ENCODE measurements around the gene MGP. TPM values are rescaled to one million over a fixed set of nuclear protein-coding genes. Genes with fewer than 3 reads are reported as not detected.

MGP gene
- polyA plus RNA-seq, 1 donor from 2014 or later = 0.90 TPM

- H2AFZ ChIP-seq (ENCODE audit: low read depth, low read length) = no peak overlapping the region
- no peak overlapping the region for H3K4me2 ChIP-seq (ENCODE audit: low read length)
These were observed 16.8 kb upstream of the MGP start for GRCh38 chr12:14902465-14902864.

GRCh38 chr12:14901228-14901562 is 15.5 kb upstream of the MGP start:
- Histone ChIP-seq H3F3A (ENCODE audit: insufficient read depth, low read length, poor library complexity, severe bottlenecking) (no peaks in the 10 kb centered on the region), H3K9ac (ENCODE audit: low read length) (no peak overlapping the region), H3K9me3 (ENCODE audit: low read length) (no peaks in the 10 kb centered on the region), H4K20me1 (ENCODE audit: insufficient read depth) (no peaks in the 10 kb centered on the region), H3K36me3 (ENCODE audit: insufficient read depth, low read length) (no peaks in the 10 kb centered on the region), H3K9me2 (ENCODE audit: insufficient read depth, low read length) (no peaks in the 10 kb centered on the region), H3K27me3 (ENCODE audit: insufficient read depth, low read depth, low read length) (no peaks in the 10 kb centered on the region), H3K4me3 (ENCODE audit: low read length) (no peak overlapping the region), H3K79me2 (replicated peaks; ENCODE audit: insufficient read depth, low read length) (no peaks in the 10 kb centered on the region), H3K4me2 (ENCODE audit: low read length) (no peak overlapping the region), H2AFZ (ENCODE audit: low read depth, low read length) (no peak overlapping the region), H3K27ac (ENCODE audit: low read length) (no peak overlapping the region)
- no peak for TF ChIP-seq SMC3 (conservative IDR thresholded peaks at IDR 0.05; ENCODE audit: poor library complexity)
- no peak for TF ChIP-seq RAD21 (conservative IDR thresholded peaks at IDR 0.05)
- TF ChIP-seq EP300 (conservative IDR thresholded peaks at IDR 0.05; ENCODE audit: poor library complexity, severe bottlenecking) = no peak
- TF ChIP-seq POLR2AphosphoS5 (IDR thresholded peaks at IDR 0.05) = no peak
- no peak for TF ChIP-seq REST (IDR thresholded peaks at IDR 0.05; ENCODE audit: borderline replicate concordance)
- TF ChIP-seq EZH2 (IDR thresholded peaks at IDR 0.05; ENCODE audit: borderline replicate concordance, insufficient read depth, low read length, poor library complexity, severe bottlenecking) = no peak
- no peak for TF ChIP-seq CTCF (IDR thresholded peaks at IDR 0.05; ENCODE audit: poor library complexity, severe bottlenecking)

More at GRCh38 chr12:14902465-14902864, 16.8 kb upstream of the MGP start:
- Histone ChIP-seq H3F3A (ENCODE audit: insufficient read depth, low read length, poor library complexity, severe bottlenecking) (no peaks in the 10 kb centered on the region), H3K79me2 (replicated peaks; ENCODE audit: insufficient read depth, low read length) (no peaks in the 10 kb centered on the region), H4K20me1 (ENCODE audit: insufficient read depth) (no peaks in the 10 kb centered on the region), H3K36me3 (ENCODE audit: insufficient read depth, low read length) (no peaks in the 10 kb centered on the region), H3K9me3 (ENCODE audit: low read length) (no peaks in the 10 kb centered on the region), H3K27me3 (ENCODE audit: insufficient read depth, low read depth, low read length) (no peaks in the 10 kb centered on the region), H3K9me2 (ENCODE audit: insufficient read depth, low read length) (no peaks in the 10 kb centered on the region), H3K27ac (ENCODE audit: low read length) (no peak overlapping the region), H3K9ac (ENCODE audit: low read length) (no peak overlapping the region), H3K4me3 (ENCODE audit: low read length) (no peak overlapping the region)
- TF ChIP-seq TAF1 (IDR thresholded peaks at IDR 0.05; ENCODE audit: low read depth) (no peak), REST (IDR thresholded peaks at IDR 0.05; ENCODE audit: borderline replicate concordance) (no peak), POLR2AphosphoS5 (IDR thresholded peaks at IDR 0.05) (no peak), EP300 (conservative IDR thresholded peaks at IDR 0.05; ENCODE audit: poor library complexity, severe bottlenecking) (no peak), RAD21 (conservative IDR thresholded peaks at IDR 0.05) (no peak), CTCF (IDR thresholded peaks at IDR 0.05; ENCODE audit: poor library complexity, severe bottlenecking) (no peak), EZH2 (IDR thresholded peaks at IDR 0.05; ENCODE audit: borderline replicate concordance, insufficient read depth, low read length, poor library complexity, severe bottlenecking) (no peak), MXI1 (conservative IDR thresholded peaks at IDR 0.05; ENCODE audit: poor library complexity, severe bottlenecking) (no peak), SMC3 (conservative IDR thresholded peaks at IDR 0.05; ENCODE audit: poor library complexity) (no peak)
